DOHH2 (cell line): ENCODE results near the gene DGUOK.

Experiments
- H3F3A ChIP-seq: fragments of 200-600 bp; sonication (generic), shearing (Covaris generic); 2 replicates; pipeline ENCODE4 v1.6.0; 2016; ENCODE audit warnings: antibody characterized with exemption, mild to moderate bottlenecking; ENCODE audit not compliant: control insufficient read depth, insufficient read depth
- H3K27ac ChIP-seq: fragments of 200-600 bp; sonication (generic); 2 replicates; pipeline ENCODE4 v1.5.1; 2014; ENCODE audit warnings: low read depth, mild to moderate bottlenecking, low read length, moderate library complexity
- H3K27me3 ChIP-seq: fragments of 200-600 bp; sonication (generic); 2 replicates; pipeline ENCODE4 v1.6.1; 2014; ENCODE audit warnings: mild to moderate bottlenecking, low read length, mixed read lengths; ENCODE audit not compliant: control insufficient read depth
- H3K36me3 ChIP-seq: fragments of 200-600 bp; sonication (generic); 2 replicates; pipeline ENCODE4 v1.6.1; 2014; ENCODE audit warnings: mild to moderate bottlenecking, low read length, moderate library complexity, mixed read lengths; ENCODE audit not compliant: control insufficient read depth
- H3K4me1 ChIP-seq: fragments of 200-600 bp; sonication (generic); 2 replicates; pipeline ENCODE4 v1.6.1; 2014; ENCODE audit warnings: mild to moderate bottlenecking, low read length, mixed read lengths; ENCODE audit not compliant: control insufficient read depth
- H3K4me2 ChIP-seq: fragments of 200-600 bp; sonication (generic); 2 replicates; pipeline ENCODE4 v1.6.0; 2014; ENCODE audit warnings: mild to moderate bottlenecking, low read length, moderate library complexity
- H3K4me3 ChIP-seq: fragments of 200-600 bp; sonication (generic); 2 replicates; pipeline ENCODE4 v1.5.1; 2014; ENCODE audit warnings: mild to moderate bottlenecking, low read length, mixed read lengths
- H3K79me2 ChIP-seq: fragments of 200-600 bp; sonication (generic); 2 replicates; pipeline ENCODE4 v1.6.1; 2014; ENCODE audit warnings: mild to moderate bottlenecking, low read length, mixed read lengths; ENCODE audit not compliant: control insufficient read depth
- H3K9me2 ChIP-seq: fragments of 200-600 bp; sonication (generic); replicated peaks from 2 replicates; pipeline ENCODE4 v1.6.1; 2014; ENCODE audit warnings: mild to moderate bottlenecking, low read length, mixed read lengths; ENCODE audit not compliant: control insufficient read depth
- H3K9me3 ChIP-seq: fragments of 200-600 bp; sonication (generic); 2 replicates; pipeline ENCODE4 v1.6.1; 2014; ENCODE audit warnings: antibody characterized with exemption, low read length, mixed read lengths; ENCODE audit not compliant: control insufficient read depth, insufficient read depth
- H4K20me1 ChIP-seq: fragments of 200-600 bp; sonication (generic); 2 replicates; pipeline ENCODE4 v1.6.0; 2014; ENCODE audit warnings: low read depth, mild to moderate bottlenecking, antibody characterized with exemption, low read length, moderate library complexity; ENCODE audit not compliant: control insufficient read depth, insufficient read depth
- CTCF ChIP-seq: fragments of 200-600 bp; sonication (generic); IDR thresholded peaks from one replicate; pipeline ENCODE4 v1.5.1; 2014; ENCODE audit warnings: antibody characterized with exemption, mild to moderate bottlenecking, low read depth, low read length; ENCODE audit not compliant: poor library complexity, severe bottlenecking
- EZH2phosphoT487 ChIP-seq: fragments of 200-600 bp; sonication (generic); IDR thresholded peaks from 2 replicates; pipeline ENCODE4 v1.6.1; 2017; ENCODE audit warnings: borderline replicate concordance, mild to moderate bottlenecking, antibody characterized with exemption, low read length, moderate library complexity, mixed read lengths

The DGUOK gene

GRCh38 chr2:73992036-73992435 is 65.4 kb downstream of the DGUOK start:
- H4K20me1 ChIP-seq: peaks cover 45% of the 10 kb centered on the region

GRCh38 chr2:73993376-73993775 is 66.7 kb downstream of the DGUOK start:
- H4K20me1 ChIP-seq: peaks cover 44% of the 10 kb centered on the region
- H3K4me2 ChIP-seq: no peak overlapping the region
- peaks cover 13% of the 10 kb centered on the region for H3K4me1 ChIP-seq
- H3K9me3 ChIP-seq: no peaks in the 10 kb centered on the region
- H3K9me2 ChIP-seq: no peaks in the 10 kb centered on the region
- no peak for TF ChIP-seq CTCF
- no peak for TF ChIP-seq EZH2phosphoT487
- no peak overlapping the region for H3K4me3 ChIP-seq
- peaks cover 100% of the 10 kb centered on the region for H3K79me2 ChIP-seq
- no peaks in the 10 kb centered on the region for H3K27me3 ChIP-seq
- H3K36me3 ChIP-seq: peaks cover 55% of the 10 kb centered on the region
- no peaks in the 10 kb centered on the region for H3F3A ChIP-seq
- no peak overlapping the region for H3K27ac ChIP-seq

More at GRCh38 chr2:73992036-73992435, 65.4 kb downstream of the DGUOK start:
- no peak for TF ChIP-seq EZH2phosphoT487
- H3K4me1 ChIP-seq: peaks cover 26% of the 10 kb centered on the region
- H3K27ac ChIP-seq: no peak overlapping the region
- no peaks in the 10 kb centered on the region for H3K27me3 ChIP-seq
- H3K79me2 ChIP-seq: peaks cover 100% of the 10 kb centered on the region
- peaks cover 68% of the 10 kb centered on the region for H3K36me3 ChIP-seq
- no peaks in the 10 kb centered on the region for H3F3A ChIP-seq
- H3K9me2 ChIP-seq: no peaks in the 10 kb centered on the region
- no peak overlapping the region for H3K4me2 ChIP-seq
- H3K9me3 ChIP-seq: no peaks in the 10 kb centered on the region
- no peak overlapping the region for H3K4me3 ChIP-seq

GRCh38 chr2:73993778-73994177 is 67.1 kb downstream of the DGUOK start:
- no peaks in the 10 kb centered on the region for H3K9me3 ChIP-seq
- H3F3A ChIP-seq: no peaks in the 10 kb centered on the region
- H3K27me3 ChIP-seq: no peaks in the 10 kb centered on the region
- H4K20me1 ChIP-seq: peaks cover 47% of the 10 kb centered on the region
- H3K27ac ChIP-seq: no peak overlapping the region
- peaks cover 10% of the 10 kb centered on the region for H3K4me1 ChIP-seq
- no peak overlapping the region for H3K4me3 ChIP-seq
- peaks cover 100% of the 10 kb centered on the region for H3K79me2 ChIP-seq
- no peaks in the 10 kb centered on the region for H3K9me2 ChIP-seq
- TF ChIP-seq CTCF (no peak), EZH2phosphoT487 (no peak)
- no peak overlapping the region for H3K4me2 ChIP-seq
- H3K36me3 ChIP-seq: peaks cover 52% of the 10 kb centered on the region

- Histone ChIP-seq H3F3A (no peaks in the 10 kb centered on the region), H3K27me3 (no peaks in the 10 kb centered on the region), H3K9me2 (no peaks in the 10 kb centered on the region), H3K4me2 (no peak overlapping the region), H4K20me1 (peaks cover 47% of the 10 kb centered on the region), H3K27ac (no peak overlapping the region), H3K79me2 (peaks cover 100% of the 10 kb centered on the region), H3K4me1 (peaks cover 5% of the 10 kb centered on the region), H3K36me3 (peaks cover 46% of the 10 kb centered on the region), H3K9me3 (no peaks in the 10 kb centered on the region), H3K4me3 (no peak overlapping the region)
- no peak for TF ChIP-seq CTCF
These were observed 67.6 kb downstream of the DGUOK start for GRCh38 chr2:73994178-73994831.
